H9 (cell line): ENCODE measurements around the gene CLEC4E. TPM values are rescaled to one million over a fixed set of nuclear protein-coding genes. Genes with fewer than 3 reads are reported as not detected.

Experiments
- DNase-seq: peaks from one replicate; pipeline ENCODE4 v3.0.0-alpha.2; 2017
- H2AFZ ChIP-seq: one replicate; pipeline ENCODE4 v1.6.1; 2013; ENCODE audit warnings: mild to moderate bottlenecking, low read length, control low read depth, moderate library complexity
- H2AK5ac ChIP-seq: 2 replicates; pipeline ENCODE4 v1.6.1; 2013; ENCODE audit warnings: low read length, control low read depth, mixed read lengths; ENCODE audit not compliant: insufficient read length
- H2BK120ac ChIP-seq: one replicate; pipeline ENCODE4 v1.6.1; 2013; ENCODE audit warnings: low read depth, mild to moderate bottlenecking, low read length, control low read depth, inconsistent platforms; ENCODE audit not compliant: poor library complexity, severe bottlenecking
- H2BK12ac ChIP-seq: 2 replicates; pipeline ENCODE4 v1.6.1; 2013; ENCODE audit warnings: low read length, control low read depth, mixed read lengths, low read depth; ENCODE audit not compliant: insufficient read length
- H2BK15ac ChIP-seq: 2 replicates; pipeline ENCODE4 v1.6.1; 2013; ENCODE audit warnings: low read depth, low read length, control low read depth
- H2BK20ac ChIP-seq: one replicate; pipeline ENCODE4 v1.6.1; 2013; ENCODE audit warnings: low read depth, mild to moderate bottlenecking, low read length, control low read depth, inconsistent platforms; ENCODE audit not compliant: poor library complexity, severe bottlenecking
- H2BK5ac ChIP-seq: 2 replicates; pipeline ENCODE4 v1.6.1; 2013; ENCODE audit warnings: low read length, control low read depth, mixed read lengths; ENCODE audit not compliant: insufficient read length
- H3K14ac ChIP-seq: 2 replicates; pipeline ENCODE4 v1.6.1; 2013; ENCODE audit warnings: low read length, control low read depth; ENCODE audit not compliant: insufficient read depth
- H3K18ac ChIP-seq: 2 replicates; pipeline ENCODE4 v1.6.1; 2013; ENCODE audit warnings: low read depth, mild to moderate bottlenecking, mixed read lengths, low read length, control low read depth; ENCODE audit not compliant: insufficient read length
- H3K23ac ChIP-seq: 2 replicates; pipeline ENCODE4 v1.6.1; 2013; ENCODE audit warnings: low read length, control low read depth, mixed read lengths, low read depth; ENCODE audit not compliant: insufficient read length
- H3K23me2 ChIP-seq: 2 replicates; pipeline ENCODE4 v1.6.1; 2013; ENCODE audit warnings: low read depth, mild to moderate bottlenecking, mixed read lengths, low read length, control low read depth; ENCODE audit not compliant: insufficient read length, poor library complexity, severe bottlenecking
- H3K27ac ChIP-seq: 2 replicates; pipeline ENCODE4 v1.5.1; 2013; ENCODE audit warnings: low read length, control low read depth, mixed read lengths, low read depth; ENCODE audit not compliant: insufficient read length
- H3K27me3 ChIP-seq: 2 replicates; pipeline ENCODE4 v1.6.1; 2013; ENCODE audit warnings: low read length, control low read depth, inconsistent platforms; ENCODE audit not compliant: insufficient read depth
- H3K4ac ChIP-seq: 2 replicates; pipeline ENCODE4 v1.6.1; 2013; ENCODE audit warnings: low read depth, mild to moderate bottlenecking, control low read depth, inconsistent platforms, low read length, moderate library complexity
- H3K4me1 ChIP-seq: 2 replicates; pipeline ENCODE4 v1.6.1; 2013; ENCODE audit warnings: low read length, control low read depth, inconsistent platforms; ENCODE audit not compliant: insufficient read depth
- H3K4me2 ChIP-seq: 2 replicates; pipeline ENCODE4 v1.6.1; 2013; ENCODE audit warnings: low read length, control low read depth, mixed read lengths; ENCODE audit not compliant: insufficient read length, insufficient read depth
- H3K56ac ChIP-seq: 2 replicates; pipeline ENCODE4 v1.6.1; 2013; ENCODE audit warnings: low read depth, mild to moderate bottlenecking, mixed read lengths, low read length, control low read depth; ENCODE audit not compliant: insufficient read length
- H3K79me1 ChIP-seq: 2 replicates; pipeline ENCODE4 v1.6.1; 2013; ENCODE audit warnings: low read depth, mild to moderate bottlenecking, moderate library complexity, low read length, control low read depth, inconsistent platforms; ENCODE audit not compliant: insufficient read depth, poor library complexity, severe bottlenecking
- H3K79me2 ChIP-seq: 2 replicates; pipeline ENCODE4 v1.6.1; 2013; ENCODE audit warnings: low read length, control low read depth, inconsistent platforms; ENCODE audit not compliant: insufficient read depth
- H3K9ac ChIP-seq: 2 replicates; pipeline ENCODE4 v1.6.1; 2013; ENCODE audit warnings: low read length, control low read depth, mixed read lengths; ENCODE audit not compliant: insufficient read length; ENCODE audit errors: extremely low read depth
- H3K9me3 ChIP-seq: one replicate; pipeline ENCODE4 v1.6.1; 2013; ENCODE audit warnings: low read depth, low read length, inconsistent platforms; ENCODE audit not compliant: control insufficient read depth
- H3T11ph ChIP-seq: one replicate; pipeline ENCODE4 v1.6.1; 2013; ENCODE audit warnings: mild to moderate bottlenecking, low read length, control low read depth, inconsistent platforms
- H4K20me1 ChIP-seq: one replicate; pipeline ENCODE4 v1.6.1; 2013; ENCODE audit not compliant: control insufficient read depth, insufficient read length, insufficient read depth
- H4K5ac ChIP-seq: 2 replicates; pipeline ENCODE4 v1.6.1; 2013; ENCODE audit warnings: low read depth, mild to moderate bottlenecking, mixed read lengths, low read length, control low read depth; ENCODE audit not compliant: insufficient read length
- H4K8ac ChIP-seq: replicated peaks from 2 replicates; pipeline ENCODE4 v1.6.1; 2013; ENCODE audit warnings: low read length, control low read depth, mixed read lengths, low read depth; ENCODE audit not compliant: insufficient read length
- H4K91ac ChIP-seq: 2 replicates; pipeline ENCODE4 v1.6.1; 2013; ENCODE audit warnings: low read depth, mild to moderate bottlenecking, moderate library complexity, mixed read lengths, low read length, control low read depth; ENCODE audit not compliant: insufficient read length
- H3K27ac Mint-ChIP-seq, 3 experiments: 2 replicates in 2 of 3; 3 replicates in 1 of 3; pipeline ENCODE4 v1.8.0; 2020 to 2021; ENCODE audit warnings: mixed read lengths in 3 of 3, mild to moderate bottlenecking in 1 of 3, moderate library complexity in 1 of 3
- H3K27me3 Mint-ChIP-seq: 2 replicates; pipeline ENCODE4 v1.8.0; 2021; ENCODE audit warnings: low read depth, mild to moderate bottlenecking, moderate library complexity, mixed read lengths
- H3K36me3 Mint-ChIP-seq, 3 experiments: 2 replicates in 2 of 3; 3 replicates in 1 of 3; pipeline ENCODE4 v1.8.0; 2020 to 2021; ENCODE audit warnings: low read depth in 3 of 3, mixed read lengths in 3 of 3; ENCODE audit not compliant: insufficient read depth in 1 of 3
- H3K4me1 Mint-ChIP-seq, 2 experiments: 2 replicates each; pipeline ENCODE4 v1.8.0; 2020; ENCODE audit warnings: mixed read lengths in 2 of 2
- H3K4me3 Mint-ChIP-seq, 2 experiments: 2 replicates in 1 of 2; 3 replicates in 1 of 2; pipeline ENCODE4 v1.8.0; 2020 to 2021; ENCODE audit warnings: mild to moderate bottlenecking in 2 of 2, mixed read lengths in 2 of 2, moderate library complexity in 1 of 2
- H3K9me3 Mint-ChIP-seq, 2 experiments: 2 replicates in 1 of 2; 3 replicates in 1 of 2; pipeline ENCODE4 v1.8.0; 2020; ENCODE audit warnings: mild to moderate bottlenecking in 2 of 2, mixed read lengths in 2 of 2, moderate library complexity in 1 of 2
- WGBS: extraction: QIAGEN DNeasy Blood & Tissue Kit; methylation state at CpG from one replicate; pipeline ENCODE4 v1.1.7; 2013; ENCODE audit warnings: missing lambda C conversion rate, low lambda C conversion rate, mixed read lengths; ENCODE audit not compliant: insufficient read length; ENCODE audit errors: extremely low coverage; 5-methylcytosine and 5-hydroxymethylcytosine counted together
- total RNA-seq: library from RNA; stranded (reverse); gene quantifications from 2 replicates; pipeline ENCODE4 v1.2.1, GENCODE V29; 2021
- TF ChIP-seq, protein P1 (sequence below): fragments of 200-600 bp; sonication (generic); conservative IDR thresholded peaks from 3 replicates; pipeline ENCODE4 v1.8.0; 2021; ENCODE audit warnings: antibody characterized with exemption, mild to moderate bottlenecking

The CLEC4E gene
- total RNA-seq, 1 experiment from 2014 or later = not detected

- Histone ChIP-seq H3K9ac (no peak overlapping the region), H3K18ac (no peak overlapping the region), H2BK12ac (no peak overlapping the region), H3K27ac (no peak overlapping the region), H3T11ph (no peak overlapping the region), H2AK5ac (no peak overlapping the region), H2BK20ac (no peak overlapping the region), H4K5ac (no peak overlapping the region), H3K9me3 (no peaks in the 10 kb centered on the region), H3K79me2 (no peaks in the 10 kb centered on the region), H3K4ac (no peak overlapping the region), H3K27me3 (no peaks in the 10 kb centered on the region), H2BK5ac (no peak overlapping the region), H3K56ac (no peak overlapping the region), H2BK120ac (no peak overlapping the region), H4K8ac (no peak overlapping the region), H3K4me2 (no peak overlapping the region), H3K23me2 (no peaks in the 10 kb centered on the region), H4K91ac (no peak overlapping the region), H2AFZ (no peak overlapping the region), H3K14ac (no peak overlapping the region), H4K20me1 (no peaks in the 10 kb centered on the region), H3K79me1 (no peaks in the 10 kb centered on the region), H3K4me1 (no peaks in the 10 kb centered on the region), H2BK15ac (no peak overlapping the region), H3K23ac (no peak overlapping the region)
- no peaks in the 10 kb centered on the region for H3K27me3 Mint-ChIP-seq
- H3K27ac Mint-ChIP-seq = no peak overlapping the region
- TF ChIP-seq, protein P1, sequence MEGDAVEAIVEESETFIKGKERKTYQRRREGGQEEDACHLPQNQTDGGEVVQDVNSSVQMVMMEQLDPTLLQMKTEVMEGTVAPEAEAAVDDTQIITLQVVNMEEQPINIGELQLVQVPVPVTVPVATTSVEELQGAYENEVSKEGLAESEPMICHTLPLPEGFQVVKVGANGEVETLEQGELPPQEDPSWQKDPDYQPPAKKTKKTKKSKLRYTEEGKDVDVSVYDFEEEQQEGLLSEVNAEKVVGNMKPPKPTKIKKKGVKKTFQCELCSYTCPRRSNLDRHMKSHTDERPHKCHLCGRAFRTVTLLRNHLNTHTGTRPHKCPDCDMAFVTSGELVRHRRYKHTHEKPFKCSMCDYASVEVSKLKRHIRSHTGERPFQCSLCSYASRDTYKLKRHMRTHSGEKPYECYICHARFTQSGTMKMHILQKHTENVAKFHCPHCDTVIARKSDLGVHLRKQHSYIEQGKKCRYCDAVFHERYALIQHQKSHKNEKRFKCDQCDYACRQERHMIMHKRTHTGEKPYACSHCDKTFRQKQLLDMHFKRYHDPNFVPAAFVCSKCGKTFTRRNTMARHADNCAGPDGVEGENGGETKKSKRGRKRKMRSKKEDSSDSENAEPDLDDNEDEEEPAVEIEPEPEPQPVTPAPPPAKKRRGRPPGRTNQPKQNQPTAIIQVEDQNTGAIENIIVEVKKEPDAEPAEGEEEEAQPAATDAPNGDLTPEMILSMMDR = no peak
- peaks cover 3% of the 10 kb centered on the region in 2 experiments; a peak in 1 of 4 replicates for H3K4me1 Mint-ChIP-seq
- no peaks in the 10 kb centered on the region for H3K36me3 Mint-ChIP-seq
- no CpG with 5 or more reads among the region's 2 CpGs for WGBS
- DNase-seq = no peak
- H3K9me3 Mint-ChIP-seq = no peaks in the 10 kb centered on the region
- H3K4me3 Mint-ChIP-seq = no peak overlapping the region
Measured at GRCh38 chr12:8547645-8548044, 6.9 kb upstream of the CLEC4E start.
